C4-2B (cell line): ENCODE measurements around the gene WFDC13.

ENCODE experiments used
- CTCF ChIP-seq: fragments of 450-650 bp; conservative IDR thresholded peaks from 2 replicates; pipeline ENCODE4 v1.5.1; 2017; ENCODE audit warnings: mild to moderate bottlenecking
- ZFX ChIP-seq: fragments of 450-650 bp; IDR thresholded peaks from 2 replicates; pipeline ENCODE4 v1.6.1; 2017

- TF ChIP-seq CTCF (no peak), ZFX (no peak)
These were observed 23.3 kb downstream of the WFDC13 start for GRCh38 chr20:45725134-45725533.
